WTC11 (cell line): ENCODE results near the gene S100A2. TPM values are rescaled to one million over a fixed set of nuclear protein-coding genes. Genes with fewer than 3 reads are reported as not detected.
"Not testable (repeated sequence)": the region's sequence is repeated elsewhere in the genome, so short reads cannot be mapped to it uniquely, and the experiment has no call there.

Experiments used
- ATAC-seq: fragments of 200-7000 bp; cut with Tn5 transposase; 2 replicates; pipeline ENCODE4 v1.10.0; 2021; ENCODE audit warnings: mild to moderate bottlenecking, moderate library complexity
- CTCF ChIA-PET: fragments of 300-600 bp; sonication (Branson Sonifier 250); formaldehyde crosslinking; loops from one replicate; lab custom pipeline; 2021; ENCODE audit warnings: antibody characterized with exemption; lab: Charles Lee
- POLR2A ChIA-PET: fragments of 350-600 bp; sonication (Branson Sonifier 250); formaldehyde crosslinking; loops from one replicate; lab custom pipeline; 2021; ENCODE audit warnings: antibody characterized with exemption; lab: Charles Lee
- DNase-seq: peaks from one replicate; pipeline ENCODE4 v3.0.0; 2021; ENCODE audit warnings: low spot score
- H3K27ac Mint-ChIP-seq: 2 replicates; pipeline ENCODE4 v1.8.0; 2021; ENCODE audit warnings: mixed read lengths
- H3K27me3 Mint-ChIP-seq: 2 replicates; pipeline ENCODE4 v1.8.0; 2021; ENCODE audit warnings: low read depth, mild to moderate bottlenecking, moderate library complexity, mixed read lengths
- H3K36me3 Mint-ChIP-seq: 2 replicates; pipeline ENCODE4 v1.8.0; 2021; ENCODE audit warnings: mixed read lengths
- H3K4me1 Mint-ChIP-seq: 2 replicates; pipeline ENCODE4 v1.8.0; 2022; ENCODE audit warnings: mixed read lengths
- H3K4me3 Mint-ChIP-seq: 2 replicates; pipeline ENCODE4 v1.8.0; 2021; ENCODE audit warnings: mild to moderate bottlenecking, moderate library complexity, mixed read lengths
- H3K9me3 Mint-ChIP-seq: 2 replicates; pipeline ENCODE4 v1.8.0; 2021; ENCODE audit warnings: mixed read lengths
- ATF1 ChIP-seq: sonication (generic); formaldehyde crosslinking; IDR thresholded peaks from 2 replicates; pipeline ENCODE4 v1.8.1; 2023; ENCODE audit warnings: mild to moderate bottlenecking, moderate library complexity, missing genetic modification reagents
- ELF4 ChIP-seq: sonication (generic); formaldehyde crosslinking; IDR thresholded peaks from 2 replicates; pipeline ENCODE4 v1.8.1; 2022; ENCODE audit warnings: low read depth, mild to moderate bottlenecking, moderate library complexity, missing genetic modification reagents
- EMX1 ChIP-seq: fragments of 250-450 bp; sonication (Bioruptor Pico); IDR thresholded peaks from 2 replicates; pipeline ENCODE4 v1.8.0; 2021; ENCODE audit warnings: mild to moderate bottlenecking
- FOXJ3 ChIP-seq: sonication (generic); formaldehyde crosslinking; IDR thresholded peaks from 2 replicates; pipeline ENCODE4 v1.9.0; 2021; ENCODE audit warnings: missing genetic modification reagents, mild to moderate bottlenecking, borderline replicate concordance
- GABPB1 ChIP-seq: sonication (generic); formaldehyde crosslinking; IDR thresholded peaks from 2 replicates; pipeline ENCODE4 v1.8.1; 2023; ENCODE audit warnings: mild to moderate bottlenecking, missing genetic modification reagents
- IRF2 ChIP-seq: sonication (generic); formaldehyde crosslinking; IDR thresholded peaks from 2 replicates; pipeline ENCODE4 v1.8.0; 2022; ENCODE audit warnings: low read depth, missing genetic modification reagents, borderline replicate concordance
- JAZF1 ChIP-seq: fragments of 250-450 bp; sonication (Bioruptor Pico); IDR thresholded peaks from 2 replicates; pipeline ENCODE4 v1.9.0; 2021; ENCODE audit warnings: moderate library complexity, mild to moderate bottlenecking, inconsistent platforms
- KAT7 ChIP-seq: sonication (generic); formaldehyde crosslinking; IDR thresholded peaks from 2 replicates; pipeline ENCODE4 v1.8.1; 2023; ENCODE audit warnings: missing genetic modification reagents, mild to moderate bottlenecking, borderline replicate concordance
- MXD4 ChIP-seq: fragments of 250-450 bp; sonication (Bioruptor Pico); IDR thresholded peaks from 2 replicates; pipeline ENCODE4 v1.8.0; 2021; ENCODE audit warnings: mild to moderate bottlenecking, moderate library complexity, borderline replicate concordance
- MYBL2 ChIP-seq: sonication (generic); formaldehyde crosslinking; IDR thresholded peaks from 2 replicates; pipeline ENCODE4 v1.8.1; 2023; ENCODE audit warnings: mild to moderate bottlenecking, moderate library complexity, missing genetic modification reagents
- NFATC4 ChIP-seq: fragments of 250-450 bp; sonication (Bioruptor Pico); IDR thresholded peaks from 2 replicates; pipeline ENCODE4 v1.9.0; 2021; ENCODE audit warnings: mild to moderate bottlenecking
- NR2C2 ChIP-seq: sonication (generic); formaldehyde crosslinking; IDR thresholded peaks from 2 replicates; pipeline ENCODE4 v1.8.0; 2022; ENCODE audit warnings: mild to moderate bottlenecking, missing genetic modification reagents
- OVOL2 ChIP-seq: fragments of 250-450 bp; sonication (Bioruptor Pico); IDR thresholded peaks from 2 replicates; pipeline ENCODE4 v1.9.0; 2021; ENCODE audit warnings: mild to moderate bottlenecking, borderline replicate concordance
- RELA ChIP-seq: sonication (generic); formaldehyde crosslinking; IDR thresholded peaks from 2 replicates; pipeline ENCODE4 v1.8.1; 2022; ENCODE audit warnings: missing genetic modification reagents, mild to moderate bottlenecking, borderline replicate concordance
- RORB ChIP-seq: fragments of 250-450 bp; sonication (Bioruptor Pico); IDR thresholded peaks from 2 replicates; pipeline ENCODE4 v1.9.0; 2021; ENCODE audit warnings: mild to moderate bottlenecking
- SMAD3 ChIP-seq: sonication (generic); formaldehyde crosslinking; IDR thresholded peaks from 2 replicates; pipeline ENCODE4 v1.8.0; 2022; ENCODE audit warnings: missing genetic modification reagents, mild to moderate bottlenecking, borderline replicate concordance
- ZNF138 ChIP-seq: sonication (generic); formaldehyde crosslinking; conservative IDR thresholded peaks from 2 replicates; pipeline ENCODE4 v1.8.1; 2022; ENCODE audit warnings: mild to moderate bottlenecking, moderate library complexity, missing genetic modification reagents
- total RNA-seq: library from RNA; stranded (reverse); gene quantifications from 3 replicates; pipeline ENCODE4 v1.2.3, GENCODE V29; 2021
- TF ChIP-seq, protein P1 (sequence below): fragments of 200-600 bp; IDR thresholded peaks from 2 replicates; pipeline ENCODE4 v1.8.0; 2022; ENCODE audit warnings: antibody characterized with exemption
- TF ChIP-seq, protein P2 (sequence below): sonication (generic); formaldehyde crosslinking; IDR thresholded peaks from 2 replicates; pipeline ENCODE4 v1.8.0; 2023; ENCODE audit warnings: missing genetic modification reagents, mild to moderate bottlenecking, borderline replicate concordance
- TF ChIP-seq, protein P3 (sequence below): fragments of 250-450 bp; sonication (Bioruptor Pico); IDR thresholded peaks from 2 replicates; pipeline ENCODE4 v1.8.0; 2021; ENCODE audit warnings: mild to moderate bottlenecking
- TF ChIP-seq, protein P4 (sequence below): fragments of 250-450 bp; sonication (Bioruptor Pico); conservative IDR thresholded peaks from 2 replicates; pipeline ENCODE4 v1.9.0; 2021; ENCODE audit warnings: mild to moderate bottlenecking
- TF ChIP-seq, protein P5 (sequence below): sonication (generic); formaldehyde crosslinking; conservative IDR thresholded peaks from 2 replicates; pipeline ENCODE4 v1.8.1; 2022; ENCODE audit warnings: mild to moderate bottlenecking, missing genetic modification reagents
- TF ChIP-seq, protein P6 (sequence below): fragments of 250-450 bp; sonication (Bioruptor Pico); IDR thresholded peaks from 2 replicates; pipeline ENCODE4 v1.9.0; 2021; ENCODE audit warnings: moderate library complexity, mild to moderate bottlenecking, inconsistent platforms, borderline replicate concordance

The S100A2 gene
- total RNA-seq, 1 experiment from 2014 or later: 0.74 TPM

DNA sequence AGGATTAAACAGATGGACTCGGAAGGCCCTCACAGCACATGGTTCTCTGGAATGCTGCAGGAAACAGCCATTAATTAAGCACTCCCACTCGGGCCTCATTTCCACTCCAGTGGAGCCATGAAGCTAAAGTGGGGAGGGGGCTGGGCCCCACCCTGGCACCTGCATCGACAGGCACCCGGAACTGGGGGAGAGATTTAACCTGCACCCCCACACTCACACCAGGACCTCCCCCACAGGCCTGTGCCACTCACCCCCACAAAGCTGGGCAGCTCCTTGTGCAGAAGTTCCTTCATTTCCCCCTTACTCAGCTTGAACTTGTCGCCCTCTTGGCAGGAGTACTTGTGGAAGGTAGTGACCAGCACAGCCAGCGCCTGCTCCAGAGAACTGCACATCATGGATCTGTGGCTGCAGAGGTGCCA is 2.2 kb downstream of the S100A2 start (continued):
- TF ChIP-seq, protein P1, sequence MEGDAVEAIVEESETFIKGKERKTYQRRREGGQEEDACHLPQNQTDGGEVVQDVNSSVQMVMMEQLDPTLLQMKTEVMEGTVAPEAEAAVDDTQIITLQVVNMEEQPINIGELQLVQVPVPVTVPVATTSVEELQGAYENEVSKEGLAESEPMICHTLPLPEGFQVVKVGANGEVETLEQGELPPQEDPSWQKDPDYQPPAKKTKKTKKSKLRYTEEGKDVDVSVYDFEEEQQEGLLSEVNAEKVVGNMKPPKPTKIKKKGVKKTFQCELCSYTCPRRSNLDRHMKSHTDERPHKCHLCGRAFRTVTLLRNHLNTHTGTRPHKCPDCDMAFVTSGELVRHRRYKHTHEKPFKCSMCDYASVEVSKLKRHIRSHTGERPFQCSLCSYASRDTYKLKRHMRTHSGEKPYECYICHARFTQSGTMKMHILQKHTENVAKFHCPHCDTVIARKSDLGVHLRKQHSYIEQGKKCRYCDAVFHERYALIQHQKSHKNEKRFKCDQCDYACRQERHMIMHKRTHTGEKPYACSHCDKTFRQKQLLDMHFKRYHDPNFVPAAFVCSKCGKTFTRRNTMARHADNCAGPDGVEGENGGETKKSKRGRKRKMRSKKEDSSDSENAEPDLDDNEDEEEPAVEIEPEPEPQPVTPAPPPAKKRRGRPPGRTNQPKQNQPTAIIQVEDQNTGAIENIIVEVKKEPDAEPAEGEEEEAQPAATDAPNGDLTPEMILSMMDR: no peak
- TF ChIP-seq NFATC4 (CRISPR knock-in tag): no peak
- TF ChIP-seq MYBL2 (CRISPR knock-in tag): no peak
- no peak for TF ChIP-seq EMX1 (CRISPR knock-in tag)

DNA sequence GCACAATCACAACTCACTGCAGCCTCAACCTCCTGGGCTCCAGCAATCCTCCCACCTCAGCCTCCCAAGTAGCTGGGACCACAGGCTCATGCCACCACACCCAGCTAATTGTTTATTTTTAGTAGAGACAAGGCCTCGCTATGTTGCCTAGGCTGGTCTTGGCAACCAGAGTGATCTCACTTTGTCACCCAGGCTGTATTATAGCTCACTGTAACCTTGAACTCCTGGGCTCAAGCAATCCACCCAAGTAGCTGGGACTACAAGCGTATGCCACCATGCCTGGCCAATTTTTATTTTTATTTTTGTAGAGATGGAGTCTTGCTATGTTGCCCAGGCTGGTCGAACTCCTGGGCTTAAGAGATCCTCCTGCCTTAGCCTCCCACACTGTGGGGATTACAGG is 3.6 kb downstream of the S100A2 start:
- H3K27ac Mint-ChIP-seq, POLR2A ChIA-PET, ATAC-seq, H3K27me3 Mint-ChIP-seq, H3K36me3 Mint-ChIP-seq, H3K4me3 Mint-ChIP-seq, H3K9me3 Mint-ChIP-seq, DNase-seq: not testable (repeated sequence)
- CTCF ChIA-PET: interaction anchor here (1.0 to 3.9 kb wide), 5 partner anchors 10 to 66 kb away, joined by 4 to 28 read pairs (median 7); partner anchors contain the start of genes S100A1, S100A13 and S100A6
- H3K4me1 Mint-ChIP-seq: peaks cover 14% of the 10 kb centered on the region

DNA sequence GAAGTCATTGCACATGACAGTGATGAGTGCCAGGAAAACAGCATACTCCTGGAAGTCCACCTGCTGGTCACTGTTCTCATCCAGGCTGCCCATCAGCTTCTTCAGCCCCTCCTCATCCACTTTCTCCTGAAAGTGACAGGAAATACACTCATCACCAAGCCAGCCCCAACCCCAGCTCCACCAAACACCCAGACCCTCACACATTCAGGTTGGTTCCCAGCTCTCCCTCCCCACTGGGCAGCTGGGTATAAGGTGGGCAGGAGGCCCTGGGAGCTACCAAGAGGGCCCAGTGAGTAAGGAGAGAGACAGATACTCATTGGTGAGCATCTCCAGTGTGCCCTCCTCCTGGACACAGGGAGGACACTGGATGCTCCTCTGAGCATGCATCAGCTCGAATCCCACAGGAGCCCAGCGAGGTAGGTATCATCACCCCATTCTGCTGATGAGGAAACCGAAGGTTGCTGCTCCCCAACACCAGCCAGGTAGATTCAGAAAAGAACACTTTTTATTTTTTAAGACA is 4.1 kb downstream of the S100A2 start:
- no peak overlapping the region for H3K4me3 Mint-ChIP-seq
- no peaks in the 10 kb centered on the region for H3K9me3 Mint-ChIP-seq
- POLR2A ChIA-PET: no interaction called here
- peaks cover 9% of the 10 kb centered on the region for H3K4me1 Mint-ChIP-seq
- CTCF ChIA-PET: interaction anchor here (0.7 to 3.9 kb wide), 8 partner anchors 9 to 208 kb away, joined by 3 to 28 read pairs (median 6); partner anchors contain the start of genes S100A1, S100A13 and S100A6
- H3K27ac Mint-ChIP-seq: no peak overlapping the region
- ATAC-seq: no peak
- no peaks in the 10 kb centered on the region for H3K36me3 Mint-ChIP-seq
- TF ChIP-seq ELF4 (CRISPR knock-in tag) (no peak), RELA (CRISPR knock-in tag) (no peak), ZNF138 (no peak), NR2C2 (CRISPR knock-in tag) (no peak), OVOL2 (CRISPR knock-in tag) (no peak), KAT7 (no peak), ATF1 (no peak), IRF2 (CRISPR knock-in tag) (no peak), JAZF1 (no peak), MXD4 (no peak), SMAD3 (CRISPR knock-in tag) (no peak), GABPB1 (CRISPR knock-in tag) (no peak), FOXJ3 (CRISPR knock-in tag) (no peak), RORB (CRISPR knock-in tag) (no peak)
- TF ChIP-seq, protein P2, sequence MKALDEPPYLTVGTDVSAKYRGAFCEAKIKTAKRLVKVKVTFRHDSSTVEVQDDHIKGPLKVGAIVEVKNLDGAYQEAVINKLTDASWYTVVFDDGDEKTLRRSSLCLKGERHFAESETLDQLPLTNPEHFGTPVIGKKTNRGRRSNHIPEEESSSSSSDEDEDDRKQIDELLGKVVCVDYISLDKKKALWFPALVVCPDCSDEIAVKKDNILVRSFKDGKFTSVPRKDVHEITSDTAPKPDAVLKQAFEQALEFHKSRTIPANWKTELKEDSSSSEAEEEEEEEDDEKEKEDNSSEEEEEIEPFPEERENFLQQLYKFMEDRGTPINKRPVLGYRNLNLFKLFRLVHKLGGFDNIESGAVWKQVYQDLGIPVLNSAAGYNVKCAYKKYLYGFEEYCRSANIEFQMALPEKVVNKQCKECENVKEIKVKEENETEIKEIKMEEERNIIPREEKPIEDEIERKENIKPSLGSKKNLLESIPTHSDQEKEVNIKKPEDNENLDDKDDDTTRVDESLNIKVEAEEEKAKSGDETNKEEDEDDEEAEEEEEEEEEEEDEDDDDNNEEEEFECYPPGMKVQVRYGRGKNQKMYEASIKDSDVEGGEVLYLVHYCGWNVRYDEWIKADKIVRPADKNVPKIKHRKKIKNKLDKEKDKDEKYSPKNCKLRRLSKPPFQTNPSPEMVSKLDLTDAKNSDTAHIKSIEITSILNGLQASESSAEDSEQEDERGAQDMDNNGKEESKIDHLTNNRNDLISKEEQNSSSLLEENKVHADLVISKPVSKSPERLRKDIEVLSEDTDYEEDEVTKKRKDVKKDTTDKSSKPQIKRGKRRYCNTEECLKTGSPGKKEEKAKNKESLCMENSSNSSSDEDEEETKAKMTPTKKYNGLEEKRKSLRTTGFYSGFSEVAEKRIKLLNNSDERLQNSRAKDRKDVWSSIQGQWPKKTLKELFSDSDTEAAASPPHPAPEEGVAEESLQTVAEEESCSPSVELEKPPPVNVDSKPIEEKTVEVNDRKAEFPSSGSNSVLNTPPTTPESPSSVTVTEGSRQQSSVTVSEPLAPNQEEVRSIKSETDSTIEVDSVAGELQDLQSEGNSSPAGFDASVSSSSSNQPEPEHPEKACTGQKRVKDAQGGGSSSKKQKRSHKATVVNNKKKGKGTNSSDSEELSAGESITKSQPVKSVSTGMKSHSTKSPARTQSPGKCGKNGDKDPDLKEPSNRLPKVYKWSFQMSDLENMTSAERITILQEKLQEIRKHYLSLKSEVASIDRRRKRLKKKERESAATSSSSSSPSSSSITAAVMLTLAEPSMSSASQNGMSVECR (CRISPR knock-in tag): no peak
- TF ChIP-seq, protein P3, sequence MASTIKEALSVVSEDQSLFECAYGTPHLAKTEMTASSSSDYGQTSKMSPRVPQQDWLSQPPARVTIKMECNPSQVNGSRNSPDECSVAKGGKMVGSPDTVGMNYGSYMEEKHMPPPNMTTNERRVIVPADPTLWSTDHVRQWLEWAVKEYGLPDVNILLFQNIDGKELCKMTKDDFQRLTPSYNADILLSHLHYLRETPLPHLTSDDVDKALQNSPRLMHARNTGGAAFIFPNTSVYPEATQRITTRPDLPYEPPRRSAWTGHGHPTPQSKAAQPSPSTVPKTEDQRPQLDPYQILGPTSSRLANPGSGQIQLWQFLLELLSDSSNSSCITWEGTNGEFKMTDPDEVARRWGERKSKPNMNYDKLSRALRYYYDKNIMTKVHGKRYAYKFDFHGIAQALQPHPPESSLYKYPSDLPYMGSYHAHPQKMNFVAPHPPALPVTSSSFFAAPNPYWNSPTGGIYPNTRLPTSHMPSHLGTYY (CRISPR knock-in tag): no peak
- TF ChIP-seq, protein P4, sequence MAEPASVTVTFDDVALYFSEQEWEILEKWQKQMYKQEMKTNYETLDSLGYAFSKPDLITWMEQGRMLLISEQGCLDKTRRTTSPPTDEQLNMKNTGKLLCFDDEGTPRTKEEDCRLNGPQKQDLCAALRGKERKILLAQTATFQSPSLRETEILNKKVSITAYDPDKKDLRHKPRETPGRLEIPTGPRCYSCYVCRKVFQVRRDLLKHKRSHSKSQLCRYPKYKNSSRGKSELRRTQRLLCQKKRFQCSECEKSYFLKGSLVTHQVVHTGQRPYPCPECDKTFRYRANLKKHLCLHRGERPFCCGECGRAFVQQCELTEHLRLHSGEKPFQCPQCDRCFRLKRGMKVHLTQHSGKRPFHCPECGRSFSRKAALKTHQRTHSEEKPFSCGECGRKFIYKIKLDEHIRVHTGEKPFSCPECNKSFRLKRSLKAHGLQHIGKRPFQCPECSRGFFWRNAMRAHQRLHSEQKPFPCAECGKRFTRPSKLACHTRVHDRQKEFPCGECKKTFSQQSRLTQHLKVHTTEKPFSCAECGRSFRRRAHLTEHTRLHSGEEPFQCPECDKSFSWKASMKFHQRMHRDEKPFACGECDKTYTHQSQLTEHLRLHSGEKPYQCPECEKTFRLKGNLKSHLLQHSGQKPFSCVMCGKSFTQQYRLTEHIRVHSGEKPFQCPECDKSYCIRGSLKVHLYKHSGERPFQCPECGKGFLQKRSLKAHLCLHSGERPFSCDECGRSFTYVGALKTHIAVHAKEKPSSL: no peak
- TF ChIP-seq, protein P5, sequence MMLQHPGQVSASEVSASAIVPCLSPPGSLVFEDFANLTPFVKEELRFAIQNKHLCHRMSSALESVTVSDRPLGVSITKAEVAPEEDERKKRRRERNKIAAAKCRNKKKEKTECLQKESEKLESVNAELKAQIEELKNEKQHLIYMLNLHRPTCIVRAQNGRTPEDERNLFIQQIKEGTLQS: no peak
- TF ChIP-seq, protein P6, sequence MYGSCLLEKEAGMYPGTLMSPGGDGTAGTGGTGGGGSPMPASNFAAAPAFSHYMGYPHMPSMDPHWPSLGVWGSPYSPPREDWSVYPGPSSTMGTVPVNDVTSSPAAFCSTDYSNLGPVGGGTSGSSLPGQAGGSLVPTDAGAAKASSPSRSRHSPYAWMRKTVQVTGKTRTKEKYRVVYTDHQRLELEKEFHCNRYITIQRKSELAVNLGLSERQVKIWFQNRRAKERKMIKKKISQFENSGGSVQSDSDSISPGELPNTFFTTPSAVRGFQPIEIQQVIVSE: no peak
- H3K27me3 Mint-ChIP-seq: no peaks in the 10 kb centered on the region; the same call in 1 of the 2 replicates
- no peak for DNase-seq
